Vein endothelial cell (primary cell): ENCODE data around the gene POLA2. TPM values are rescaled to one million over a fixed set of nuclear protein-coding genes. Genes with fewer than 3 reads are reported as not detected.

Experiments
- total RNA-seq: library from RNA; depleted of rRNA; stranded (reverse); fragments of >200 nt; gene quantifications from 2 replicates; pipeline ENCODE4 v1.2.3, GENCODE V29; 2012

The POLA2 gene, protein sequence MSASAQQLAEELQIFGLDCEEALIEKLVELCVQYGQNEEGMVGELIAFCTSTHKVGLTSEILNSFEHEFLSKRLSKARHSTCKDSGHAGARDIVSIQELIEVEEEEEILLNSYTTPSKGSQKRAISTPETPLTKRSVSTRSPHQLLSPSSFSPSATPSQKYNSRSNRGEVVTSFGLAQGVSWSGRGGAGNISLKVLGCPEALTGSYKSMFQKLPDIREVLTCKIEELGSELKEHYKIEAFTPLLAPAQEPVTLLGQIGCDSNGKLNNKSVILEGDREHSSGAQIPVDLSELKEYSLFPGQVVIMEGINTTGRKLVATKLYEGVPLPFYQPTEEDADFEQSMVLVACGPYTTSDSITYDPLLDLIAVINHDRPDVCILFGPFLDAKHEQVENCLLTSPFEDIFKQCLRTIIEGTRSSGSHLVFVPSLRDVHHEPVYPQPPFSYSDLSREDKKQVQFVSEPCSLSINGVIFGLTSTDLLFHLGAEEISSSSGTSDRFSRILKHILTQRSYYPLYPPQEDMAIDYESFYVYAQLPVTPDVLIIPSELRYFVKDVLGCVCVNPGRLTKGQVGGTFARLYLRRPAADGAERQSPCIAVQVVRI
- 11.3 and 13.4 TPM in 2 replicates for total RNA-seq

DNA sequence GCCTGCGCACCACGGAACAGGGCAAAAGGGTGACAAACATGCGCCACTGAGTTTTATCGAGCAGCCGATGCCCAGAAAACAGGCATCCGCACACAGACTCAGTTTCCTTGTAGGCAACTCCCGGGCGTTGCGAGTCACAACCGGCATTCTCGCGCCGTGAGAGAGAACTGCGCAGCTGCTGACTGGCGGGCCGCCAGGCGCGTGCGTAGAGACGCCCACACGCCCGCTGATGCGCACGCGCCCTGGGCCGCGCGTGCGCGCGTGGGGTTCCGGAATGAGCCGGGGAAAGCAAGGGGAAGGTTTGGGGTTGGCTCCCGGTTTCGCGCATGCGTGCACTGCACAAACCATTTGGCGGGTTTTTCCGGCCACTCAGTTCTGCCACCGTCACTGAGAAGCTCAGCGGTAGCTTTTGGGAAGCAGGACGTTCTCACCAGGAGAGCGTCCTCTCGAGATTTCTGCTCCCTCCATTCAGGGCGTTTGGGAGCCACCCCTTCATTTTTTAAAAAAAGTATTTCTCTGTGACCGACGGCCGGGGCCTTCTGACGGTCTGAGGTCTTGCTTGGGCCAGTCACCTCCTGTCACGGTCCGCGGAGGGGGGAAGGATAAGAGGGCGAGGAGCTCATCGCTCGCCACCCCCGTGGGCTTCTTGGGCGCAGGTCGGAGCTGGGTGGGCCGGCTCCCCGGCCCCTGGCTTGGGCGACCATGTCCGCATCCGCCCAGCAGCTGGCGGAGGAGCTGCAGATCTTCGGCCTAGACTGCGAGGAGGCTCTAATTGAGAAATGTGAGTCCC is at the start of gene POLA2:
Gene POLA2 (plus strand): TSS at position 372 of the 790 bp plus-strand sequence. CDS start 331 bp downstream, at position 703.

DNA sequence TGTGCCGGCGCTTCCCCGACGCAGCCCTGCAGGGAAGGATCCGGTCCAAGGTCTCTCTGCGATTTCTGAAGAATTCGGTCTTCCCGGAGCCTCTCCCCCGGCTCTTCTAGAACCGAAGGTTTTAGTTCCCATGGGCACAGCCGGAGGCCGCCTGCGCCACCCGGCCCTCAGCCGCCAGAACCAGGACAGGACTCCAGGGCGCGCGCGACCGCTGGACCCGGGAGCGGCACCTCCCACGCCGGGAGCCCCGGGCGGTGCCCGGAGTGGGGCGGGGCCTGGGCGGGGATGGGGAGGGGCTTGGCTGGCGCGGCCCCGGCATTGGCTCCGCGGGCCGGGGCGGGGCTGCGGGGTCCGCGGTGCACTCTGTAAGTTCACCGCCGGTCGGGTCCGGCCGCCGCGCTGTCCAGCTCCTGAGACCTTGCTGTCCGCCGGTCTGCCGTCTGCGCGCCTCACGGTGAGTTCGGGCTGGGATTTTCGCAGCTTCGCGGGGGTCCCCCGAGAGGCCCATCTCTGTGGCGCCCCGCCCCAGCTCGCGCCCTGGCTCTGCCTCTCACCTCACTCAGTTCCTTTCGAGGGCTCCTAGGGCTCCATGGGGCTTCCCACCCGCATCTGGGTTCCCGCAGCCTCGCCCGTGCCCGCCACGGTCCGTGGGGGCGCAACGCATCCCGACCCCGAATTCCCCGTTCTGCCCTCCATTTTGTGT is 52.9 kb downstream of the POLA2 start, which contains the start of gene CDC42EP2:
Gene CDC42EP2 (plus strand): TSS at position 366 of the 703 bp plus-strand sequence. CDS start 6,033 bp downstream, outside the sequence.

Other genes starting within 250 kb of the POLA2 start
- gene ARL2, start 247.8 kb upstream of the POLA2 start, total RNA-seq: 97.8 and 115 TPM in 2 replicates
- 11.4 and 13.7 TPM in 2 replicates for gene SNX15, start 234.5 kb upstream of the POLA2 start, total RNA-seq
- gene SAC3D1, start 220.8 kb upstream of the POLA2 start, total RNA-seq: 9.3 and 12.4 TPM in 2 replicates
- gene NAALADL1, start 203.4 kb upstream of the POLA2 start, total RNA-seq: 5.5 and 7.2 TPM in 2 replicates
- 9.5 and 15.1 TPM in 2 replicates for gene CDCA5, start 177.9 kb upstream of the POLA2 start, total RNA-seq
- 39.3 and 45.1 TPM in 2 replicates for gene ZFPL1, start 177.7 kb upstream of the POLA2 start, total RNA-seq
- gene VPS51, start 165.7 kb upstream of the POLA2 start, total RNA-seq: 204 and 261 TPM in 2 replicates
- gene TM7SF2, start 150.1 kb upstream of the POLA2 start, total RNA-seq: 16.9 and 20.6 TPM in 2 replicates
- 8.0 and 11.4 TPM in 2 replicates for gene ZNHIT2, start 144.3 kb upstream of the POLA2 start, total RNA-seq
- gene FAU, start 139.8 kb upstream of the POLA2 start, total RNA-seq: 163 and 171 TPM in 2 replicates
- 54.5 and 58.6 TPM in 2 replicates for gene MRPL49, start 139.6 kb upstream of the POLA2 start, total RNA-seq
- 9.8 and 21.8 TPM in 2 replicates for gene SYVN1, start 127.4 kb upstream of the POLA2 start, total RNA-seq
- not detected in 2 replicates for gene SPDYC, start 91.7 kb upstream of the POLA2 start, total RNA-seq
- 173 and 196 TPM in 2 replicates for gene CAPN1, start 80.0 kb upstream of the POLA2 start, total RNA-seq
- gene CDC42EP2, start 52.9 kb downstream of the POLA2 start, total RNA-seq: 30.0 and 31.0 TPM in 2 replicates
- 56.8 and 57.1 TPM in 2 replicates for gene DPF2, start 71.9 kb downstream of the POLA2 start, total RNA-seq
- 0.29 and 0.33 TPM in 2 replicates for gene TIGD3, start 92.8 kb downstream of the POLA2 start, total RNA-seq
- gene SLC25A45, start 120.7 kb downstream of the POLA2 start, total RNA-seq: 2.7 and 2.9 TPM in 2 replicates
- 102 and 132 TPM in 2 replicates for gene FRMD8, start 124.7 kb downstream of the POLA2 start, total RNA-seq
- 258 and 292 TPM in 2 replicates for gene NEAT1, start 160.8 kb downstream of the POLA2 start, total RNA-seq
- 6,246 and 6,812 TPM in 2 replicates for gene MALAT1, start 237.1 kb downstream of the POLA2 start, total RNA-seq